ENCODE data around the gene SUDS3. TPM values are rescaled to one million over a fixed set of nuclear protein-coding genes. Genes with fewer than 3 reads are reported as not detected.

SUDS3 gene
- polyA plus RNA-seq, 1 donor (not counting 4 experiments of a cell fraction or from before 2014, with no cell fraction given): 32.4 TPM

DNA sequence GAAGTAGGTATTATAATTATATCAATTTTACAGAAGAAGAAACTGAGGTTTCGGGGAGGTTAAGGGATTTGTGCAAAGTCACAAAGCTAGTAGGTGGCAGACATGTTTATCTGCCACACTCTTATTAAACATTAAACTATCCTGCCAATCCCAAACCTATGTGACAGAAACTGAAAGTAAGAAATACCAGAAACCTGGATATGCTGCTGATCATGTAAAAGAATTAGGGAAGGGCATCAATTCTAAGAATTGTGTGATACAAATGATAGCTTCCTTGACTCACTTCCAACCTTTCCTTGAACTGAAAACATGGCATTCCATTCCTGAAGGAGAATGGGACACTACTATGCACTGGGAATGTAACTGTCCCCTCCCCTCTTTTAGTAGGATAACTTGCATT is 20.5 kb upstream of the SUDS3 start:
- Histone ChIP-seq H3K27ac (ENCODE audit: control insufficient read depth, insufficient read depth, low read length) (peak overlapping the region; percentile 38), H3K4me2 (ENCODE audit: control insufficient read depth, extremely low read depth, insufficient read depth, low read depth, low read length) (no peak overlapping the region)

DNA sequence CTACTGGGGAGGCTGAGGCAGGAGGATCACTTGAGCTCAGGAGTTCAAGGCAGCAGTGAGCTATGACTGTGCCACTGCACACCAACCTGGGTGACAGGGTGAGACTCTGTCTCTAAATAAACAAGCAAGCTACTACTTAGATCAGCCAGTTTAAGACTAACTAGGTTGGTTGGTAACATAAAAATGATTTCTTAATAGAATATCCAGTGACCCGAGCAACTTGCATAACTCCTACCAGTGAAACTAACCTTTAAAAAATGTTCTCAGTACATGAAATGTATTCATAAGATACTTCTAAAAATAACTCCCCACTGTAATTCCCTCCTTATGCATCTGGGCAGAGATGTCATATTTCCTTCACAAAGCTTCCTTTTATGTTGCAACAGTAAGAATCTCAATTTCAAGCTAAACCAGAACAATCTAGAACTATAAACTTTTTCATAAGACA is 19.5 kb upstream of the SUDS3 start:
- Histone ChIP-seq H3K27ac (ENCODE audit: control insufficient read depth, insufficient read depth, low read length) (peak overlapping the region; percentile 77), H3K9ac (ENCODE audit: control insufficient read depth, extremely low read depth, insufficient read depth, low read length) (peak overlapping the region; percentile 29), H3K9me3 (ENCODE audit: control insufficient read depth, low read depth, low read length) (no peaks in the 10 kb centered on the region), H3K27me3 (ENCODE audit: control insufficient read depth, extremely low read depth, insufficient read depth, low read length) (no peaks in the 10 kb centered on the region), H3K79me2 (ENCODE audit: control insufficient read depth, insufficient read depth, low read length) (peaks cover 64% of the 10 kb centered on the region), H3K9me1 (ENCODE audit: control insufficient read depth, extremely low read depth, insufficient read depth, low read length) (no peaks in the 10 kb centered on the region), H3K36me3 (ENCODE audit: control insufficient read depth in 2 of 2, extremely low read depth in 1 of 2, insufficient read depth in 2 of 2, low read length in 2 of 2) (no peaks in the 10 kb centered on the region), H3K4me3 (ENCODE audit: control insufficient read depth in 2 of 3, extremely low read depth in 1 of 3, insufficient read depth in 2 of 3, low read depth in 1 of 3, low read length in 3 of 3) (no peak overlapping the region), H4K20me1 (ENCODE audit: control insufficient read depth, extremely low read depth, insufficient read depth, low read length) (no peaks in the 10 kb centered on the region), H2AFZ (ENCODE audit: control insufficient read depth, low read length) (no peak overlapping the region), H3K4me2 (ENCODE audit: control insufficient read depth, extremely low read depth, insufficient read depth, low read depth, low read length) (peak overlapping the region; percentile 61), H3K4me1 (ENCODE audit: control insufficient read depth, extremely low read depth, insufficient read depth, low read length) (peaks cover 30% of the 10 kb centered on the region)
- dilution Hi-C loops (cut with MboI; ENCODE audit: extremely low pct_ligation_motif_present, low sequenced_read_pairs): no loop called here
- DNase-seq (ENCODE audit: low read depth, low spot score): no peak
- peak; percentile 43 for FAIRE-seq
- no peak for TF ChIP-seq EZH2 (IDR thresholded peaks at IDR 0.05; ENCODE audit: low read length)
- TF ChIP-seq, protein P1, sequence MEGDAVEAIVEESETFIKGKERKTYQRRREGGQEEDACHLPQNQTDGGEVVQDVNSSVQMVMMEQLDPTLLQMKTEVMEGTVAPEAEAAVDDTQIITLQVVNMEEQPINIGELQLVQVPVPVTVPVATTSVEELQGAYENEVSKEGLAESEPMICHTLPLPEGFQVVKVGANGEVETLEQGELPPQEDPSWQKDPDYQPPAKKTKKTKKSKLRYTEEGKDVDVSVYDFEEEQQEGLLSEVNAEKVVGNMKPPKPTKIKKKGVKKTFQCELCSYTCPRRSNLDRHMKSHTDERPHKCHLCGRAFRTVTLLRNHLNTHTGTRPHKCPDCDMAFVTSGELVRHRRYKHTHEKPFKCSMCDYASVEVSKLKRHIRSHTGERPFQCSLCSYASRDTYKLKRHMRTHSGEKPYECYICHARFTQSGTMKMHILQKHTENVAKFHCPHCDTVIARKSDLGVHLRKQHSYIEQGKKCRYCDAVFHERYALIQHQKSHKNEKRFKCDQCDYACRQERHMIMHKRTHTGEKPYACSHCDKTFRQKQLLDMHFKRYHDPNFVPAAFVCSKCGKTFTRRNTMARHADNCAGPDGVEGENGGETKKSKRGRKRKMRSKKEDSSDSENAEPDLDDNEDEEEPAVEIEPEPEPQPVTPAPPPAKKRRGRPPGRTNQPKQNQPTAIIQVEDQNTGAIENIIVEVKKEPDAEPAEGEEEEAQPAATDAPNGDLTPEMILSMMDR (optimal IDR thresholded peaks at IDR 0.05 in 1 of 3, IDR thresholded peaks at IDR 0.05 in 1 of 3, conservative IDR thresholded peaks at IDR 0.05 in 1 of 3; ENCODE audit: extremely low read depth in 1 of 3, insufficient read depth in 2 of 3, low read length in 3 of 3): no peak

More for the DNA sequence above, 20.5 kb upstream of the SUDS3 start:
- no peak for DNase-seq (ENCODE audit: low read depth, low spot score)
- Histone ChIP-seq H3K9ac (ENCODE audit: control insufficient read depth, extremely low read depth, insufficient read depth, low read length) (no peak overlapping the region), H3K27me3 (ENCODE audit: control insufficient read depth, extremely low read depth, insufficient read depth, low read length) (no peaks in the 10 kb centered on the region), H3K4me1 (ENCODE audit: control insufficient read depth, extremely low read depth, insufficient read depth, low read length) (peaks cover 25% of the 10 kb centered on the region), H3K36me3 (ENCODE audit: control insufficient read depth in 2 of 2, extremely low read depth in 1 of 2, insufficient read depth in 2 of 2, low read length in 2 of 2) (no peaks in the 10 kb centered on the region), H3K4me3 (ENCODE audit: control insufficient read depth in 2 of 3, extremely low read depth in 1 of 3, insufficient read depth in 2 of 3, low read depth in 1 of 3, low read length in 3 of 3) (no peak overlapping the region), H3K79me2 (ENCODE audit: control insufficient read depth, insufficient read depth, low read length) (peaks cover 68% of the 10 kb centered on the region), H2AFZ (ENCODE audit: control insufficient read depth, low read length) (no peak overlapping the region), H3K9me3 (ENCODE audit: control insufficient read depth, low read depth, low read length) (no peaks in the 10 kb centered on the region), H3K9me1 (ENCODE audit: control insufficient read depth, extremely low read depth, insufficient read depth, low read length) (no peaks in the 10 kb centered on the region), H4K20me1 (ENCODE audit: control insufficient read depth, extremely low read depth, insufficient read depth, low read length) (no peaks in the 10 kb centered on the region)
- no peak for TF ChIP-seq EZH2 (IDR thresholded peaks at IDR 0.05; ENCODE audit: low read length)
- TF ChIP-seq, protein P1 (optimal IDR thresholded peaks at IDR 0.05 in 1 of 3, IDR thresholded peaks at IDR 0.05 in 1 of 3, conservative IDR thresholded peaks at IDR 0.05 in 1 of 3; ENCODE audit: extremely low read depth in 1 of 3, insufficient read depth in 2 of 3, low read length in 3 of 3): no peak
- dilution Hi-C loops (cut with MboI; ENCODE audit: extremely low pct_ligation_motif_present, low sequenced_read_pairs): no loop called here
- FAIRE-seq: no peak

Data from keratinocyte (primary cell).